Activated B cell treated with CpG ODN at 0.5 μM for 24 hours (primary cell): ENCODE results near the gene SLC37A1. TPM values are rescaled to one million over a fixed set of nuclear protein-coding genes. Genes with fewer than 3 reads are reported as not detected.

Experiments
- ATAC-seq: fragments of 200-7000 bp; cut with Tn5 transposase; one replicate; pipeline ENCODE4 v1.10.0; 2021; ENCODE audit warnings: low read depth, mild to moderate bottlenecking, moderate library complexity
- CTCF ChIA-PET: fragments of 350-600 bp; sonication (Branson Sonifier 250); formaldehyde crosslinking; loops from one replicate; lab custom pipeline; 2021; ENCODE audit warnings: antibody characterized with exemption; lab: Charles Lee
- POLR2A ChIA-PET: fragments of 350-600 bp; sonication (Branson Sonifier 250); formaldehyde crosslinking; loops from one replicate; lab custom pipeline; 2021; ENCODE audit warnings: antibody characterized with exemption; lab: Charles Lee
- DNase-seq: peaks from one replicate; pipeline ENCODE4 v3.0.0; 2022
- H3K27ac Mint-ChIP-seq: one replicate; pipeline ENCODE4 v1.8.0; 2020; ENCODE audit warnings: mixed read lengths
- H3K27me3 Mint-ChIP-seq: one replicate; pipeline ENCODE4 v1.8.0; 2021; ENCODE audit warnings: mixed read lengths
- H3K36me3 Mint-ChIP-seq: one replicate; pipeline ENCODE4 v1.8.0; 2021; ENCODE audit warnings: low read depth, mixed read lengths
- H3K4me1 Mint-ChIP-seq: one replicate; pipeline ENCODE4 v1.8.0; 2021; ENCODE audit warnings: mixed read lengths
- H3K4me3 Mint-ChIP-seq: one replicate; pipeline ENCODE4 v1.8.0; 2020; ENCODE audit warnings: mild to moderate bottlenecking, mixed read lengths
- H3K9me3 Mint-ChIP-seq: one replicate; pipeline ENCODE4 v1.8.0; 2020; ENCODE audit warnings: mixed read lengths
- intact Hi-C: fragments of 100-400 bp; cut with micrococcal nuclease; formaldehyde crosslinking; loops from one replicate; pipeline ENCODE4 v1.15.1; 2024
- total RNA-seq: library from RNA; stranded (reverse); gene quantifications from 2 replicates; pipeline ENCODE4 v1.2.3, GENCODE V29; 2022
- TF ChIP-seq, protein P1 (sequence below): fragments of 200-600 bp; IDR thresholded peaks from one replicate; pipeline ENCODE4 v1.8.0; 2022; ENCODE audit warnings: antibody characterized with exemption, mild to moderate bottlenecking

The SLC37A1 gene
- total RNA-seq, 1 donor from 2014 or later = 47.9 TPM

DNA sequence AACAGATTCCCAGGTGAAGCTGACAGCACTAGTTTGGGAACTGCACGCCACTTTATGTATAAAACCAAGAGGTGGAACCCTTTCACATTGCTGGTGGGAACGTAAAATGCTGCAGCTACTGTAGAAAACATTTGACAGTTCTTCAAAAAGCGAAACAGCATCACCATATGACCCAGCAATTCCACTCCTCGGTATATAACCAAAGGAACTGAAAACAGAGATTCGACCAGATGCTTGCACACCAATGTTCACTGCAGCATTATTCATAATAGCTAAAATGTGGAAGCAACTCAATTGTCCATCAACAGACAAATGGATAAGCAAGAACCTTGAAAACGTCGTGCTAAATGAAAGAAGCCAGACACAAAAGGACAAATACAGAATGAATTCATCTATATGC lies 35.1 kb upstream of the SLC37A1 start:
- H3K4me3 Mint-ChIP-seq = no peak overlapping the region
- peaks cover 9% of the 10 kb centered on the region for H3K27me3 Mint-ChIP-seq
- peaks cover 13% of the 10 kb centered on the region for H3K4me1 Mint-ChIP-seq
- no peaks in the 10 kb centered on the region for H3K9me3 Mint-ChIP-seq
- ChIA-PET POLR2A (no interaction called here), CTCF (interaction anchor here (0.7 to 1.5 kb wide), 2 partner anchors 11 to 48 kb away, joined by 3 to 4 read pairs; no protein-coding TSS in a partner anchor)
- TF ChIP-seq, protein P1, sequence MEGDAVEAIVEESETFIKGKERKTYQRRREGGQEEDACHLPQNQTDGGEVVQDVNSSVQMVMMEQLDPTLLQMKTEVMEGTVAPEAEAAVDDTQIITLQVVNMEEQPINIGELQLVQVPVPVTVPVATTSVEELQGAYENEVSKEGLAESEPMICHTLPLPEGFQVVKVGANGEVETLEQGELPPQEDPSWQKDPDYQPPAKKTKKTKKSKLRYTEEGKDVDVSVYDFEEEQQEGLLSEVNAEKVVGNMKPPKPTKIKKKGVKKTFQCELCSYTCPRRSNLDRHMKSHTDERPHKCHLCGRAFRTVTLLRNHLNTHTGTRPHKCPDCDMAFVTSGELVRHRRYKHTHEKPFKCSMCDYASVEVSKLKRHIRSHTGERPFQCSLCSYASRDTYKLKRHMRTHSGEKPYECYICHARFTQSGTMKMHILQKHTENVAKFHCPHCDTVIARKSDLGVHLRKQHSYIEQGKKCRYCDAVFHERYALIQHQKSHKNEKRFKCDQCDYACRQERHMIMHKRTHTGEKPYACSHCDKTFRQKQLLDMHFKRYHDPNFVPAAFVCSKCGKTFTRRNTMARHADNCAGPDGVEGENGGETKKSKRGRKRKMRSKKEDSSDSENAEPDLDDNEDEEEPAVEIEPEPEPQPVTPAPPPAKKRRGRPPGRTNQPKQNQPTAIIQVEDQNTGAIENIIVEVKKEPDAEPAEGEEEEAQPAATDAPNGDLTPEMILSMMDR = no peak
- no peaks in the 10 kb centered on the region for H3K36me3 Mint-ChIP-seq
- no peak for ATAC-seq
- DNase-seq = no peak
- intact Hi-C loops = no loop called here
- H3K27ac Mint-ChIP-seq = no peak overlapping the region

DNA sequence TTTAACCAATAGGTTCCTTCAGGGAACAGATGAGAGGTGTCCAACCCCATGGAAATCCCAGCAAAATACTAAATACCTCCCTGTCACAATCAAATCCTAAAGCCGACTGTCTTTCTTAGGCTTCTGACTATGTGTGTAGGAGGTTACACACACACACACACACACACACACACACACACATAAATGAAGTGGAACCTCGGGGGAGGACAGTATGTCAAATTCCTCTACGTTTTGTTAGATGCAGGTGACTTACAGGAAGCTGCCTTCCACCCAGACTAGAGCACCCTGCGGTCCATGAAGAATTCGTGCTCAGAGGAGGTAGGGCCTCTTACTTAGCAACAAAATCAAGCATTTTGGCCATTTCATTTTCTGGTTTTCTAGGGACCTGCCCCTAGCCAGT lies 34.1 kb upstream of the SLC37A1 start:
- intact Hi-C loops = no loop called here
- Mint-ChIP-seq H3K36me3 (no peaks in the 10 kb centered on the region), H3K4me3 (no peak overlapping the region), H3K4me1 (peaks cover 5% of the 10 kb centered on the region), H3K9me3 (no peaks in the 10 kb centered on the region), H3K27me3 (peaks cover 4% of the 10 kb centered on the region), H3K27ac (no peak overlapping the region)
- ChIA-PET POLR2A (no interaction called here), CTCF (no interaction called here)
- TF ChIP-seq, protein P1 = no peak
- DNase-seq = no peak
- no peak for ATAC-seq

DNA sequence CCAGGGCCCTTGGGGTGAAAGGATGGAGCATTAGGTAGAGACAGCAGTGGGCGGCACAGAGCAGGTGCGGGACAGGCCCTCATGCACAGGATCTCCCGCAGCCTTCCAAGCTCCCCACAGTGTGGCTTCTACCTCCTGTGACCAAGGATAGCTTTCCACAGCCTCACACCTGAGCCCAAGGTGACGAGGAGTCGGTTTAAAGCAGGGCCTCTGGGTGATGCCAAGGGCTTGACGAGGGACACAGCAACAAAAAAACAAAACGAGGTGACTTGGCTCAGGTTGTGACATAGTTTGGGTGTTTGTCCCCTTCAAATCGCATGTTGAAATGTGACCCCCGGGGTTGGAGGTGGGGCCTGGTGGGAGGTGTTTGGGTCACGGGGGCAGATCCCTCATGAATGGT lies 32.9 kb upstream of the SLC37A1 start:
- ATAC-seq (no peak), DNase-seq (no peak)
- no peak overlapping the region for H3K4me3 Mint-ChIP-seq
- intact Hi-C loops = no loop called here
- ChIA-PET POLR2A (no interaction called here), CTCF (no interaction called here)
- TF ChIP-seq, protein P1 = no peak
- H3K9me3 Mint-ChIP-seq = no peaks in the 10 kb centered on the region
- peaks cover 5% of the 10 kb centered on the region for H3K27me3 Mint-ChIP-seq
- H3K27ac Mint-ChIP-seq = no peak overlapping the region
- H3K4me1 Mint-ChIP-seq = no peaks in the 10 kb centered on the region
- no peaks in the 10 kb centered on the region for H3K36me3 Mint-ChIP-seq

DNA sequence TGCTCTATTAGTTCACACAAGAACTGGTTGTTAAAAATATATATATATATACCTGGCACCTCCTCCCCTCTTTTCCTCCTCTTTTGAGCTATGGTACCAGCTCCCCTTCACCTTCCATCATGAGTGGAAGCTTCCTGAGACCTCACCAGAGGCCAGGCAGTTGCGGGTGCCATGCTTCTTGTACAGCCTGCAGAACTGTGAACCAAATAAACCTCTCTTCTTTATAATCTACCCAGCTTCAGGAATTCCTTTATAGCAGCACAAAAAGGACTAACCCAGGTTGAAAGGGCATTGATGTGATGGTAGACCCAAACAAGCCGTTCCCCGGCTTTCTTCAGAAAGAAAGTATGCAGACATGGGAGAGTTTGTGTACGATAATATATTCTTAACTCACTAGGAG lies 32.5 kb upstream of the SLC37A1 start:
- ATAC-seq = no peak
- Mint-ChIP-seq H3K27ac (no peak overlapping the region), H3K4me1 (no peaks in the 10 kb centered on the region), H3K36me3 (no peaks in the 10 kb centered on the region), H3K27me3 (peaks cover 9% of the 10 kb centered on the region), H3K9me3 (no peaks in the 10 kb centered on the region), H3K4me3 (no peak overlapping the region)
- intact Hi-C loops = no loop called here
- CTCF ChIA-PET = no interaction called here
- POLR2A ChIA-PET = no interaction called here
- DNase-seq = no peak
- TF ChIP-seq, protein P1 = no peak

DNA sequence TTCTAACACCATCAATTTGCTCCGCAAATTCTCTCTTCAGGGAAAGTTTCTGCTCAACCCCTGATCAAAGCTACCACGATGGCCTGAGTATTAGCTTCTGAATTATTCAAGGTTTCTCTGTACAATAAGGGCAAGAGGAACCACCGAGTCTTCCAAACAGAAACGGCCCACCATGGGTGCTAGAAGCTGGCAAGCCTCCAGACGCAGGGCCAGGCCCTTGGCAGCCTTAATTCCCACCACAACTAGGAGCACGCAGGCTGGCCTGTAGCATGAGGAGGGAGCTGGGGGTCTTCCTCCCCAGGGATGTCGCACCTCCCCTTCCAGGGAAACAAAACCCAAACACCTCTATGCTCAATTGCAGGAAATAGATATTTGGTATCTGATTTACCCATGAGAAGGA lies 28.7 kb upstream of the SLC37A1 start:
- no peak for DNase-seq

More for the DNA sequence above, 28.7 kb upstream of the SLC37A1 start:
- Mint-ChIP-seq H3K27ac (no peak overlapping the region), H3K9me3 (peaks cover 3% of the 10 kb centered on the region), H3K4me1 (no peaks in the 10 kb centered on the region), H3K36me3 (no peaks in the 10 kb centered on the region), H3K4me3 (no peak overlapping the region), H3K27me3 (peaks cover 22% of the 10 kb centered on the region)
- intact Hi-C loops = no loop called here
- ChIA-PET CTCF (no interaction called here), POLR2A (interaction anchor here (1.3 kb wide), 1 partner anchor 11 kb away, joined by 4 read pairs; the partner anchor contains the start of gene RSPH1)
- ATAC-seq = no peak
- TF ChIP-seq, protein P1 = no peak
